ENCODE measurements around the gene TMEM161A.

GRCh38 chr19:19170053-19170872 lies 32.0 kb upstream of the TMEM161A start, which contains the start of gene MEF2B:
- TF ChIP-seq EP300 (conservative IDR thresholded peaks at IDR 0.05; ENCODE audit: poor library complexity, severe bottlenecking) (no peak), CTCF (IDR thresholded peaks at IDR 0.05; ENCODE audit: poor library complexity, severe bottlenecking) (no peak), REST (IDR thresholded peaks at IDR 0.05; ENCODE audit: borderline replicate concordance) (no peak), SMC3 (conservative IDR thresholded peaks at IDR 0.05; ENCODE audit: poor library complexity) (no peak), POLR2AphosphoS5 (IDR thresholded peaks at IDR 0.05) (no peak), MXI1 (conservative IDR thresholded peaks at IDR 0.05; ENCODE audit: poor library complexity, severe bottlenecking) (no peak), TAF1 (IDR thresholded peaks at IDR 0.05; ENCODE audit: low read depth) (no peak), EZH2 (IDR thresholded peaks at IDR 0.05; ENCODE audit: borderline replicate concordance, insufficient read depth, low read length, poor library complexity, severe bottlenecking) (no peak), RAD21 (conservative IDR thresholded peaks at IDR 0.05) (no peak)

All from neural cell (in vitro differentiated cells).